Esophagus (tissue), 2 donors: ENCODE measurements around the gene NTN4. TPM values are rescaled to one million over a fixed set of nuclear protein-coding genes. Genes with fewer than 3 reads are reported as not detected.

Experiments
- H3K27ac ChIP-seq, 2 donors: one replicate each; pipeline ENCODE4 v1.5.1; 2013; ENCODE audit warnings: low read depth in 2 of 2, mild to moderate bottlenecking in 2 of 2, inconsistent platforms in 1 of 2, low read length in 1 of 2, moderate library complexity in 1 of 2
- H3K27me3 ChIP-seq, 2 donors: one replicate each; pipeline ENCODE4 v1.6.1; 2013; ENCODE audit warnings: low read length in 2 of 2, control low read depth in 1 of 2, mild to moderate bottlenecking in 1 of 2; ENCODE audit not compliant: insufficient read depth in 2 of 2, control insufficient read depth in 1 of 2
- H3K36me3 ChIP-seq, 2 donors: one replicate each; pipeline ENCODE4 v1.6.1; 2013; ENCODE audit warnings: low read length in 1 of 2; ENCODE audit not compliant: control insufficient read depth in 2 of 2, insufficient read depth in 2 of 2
- H3K4me1 ChIP-seq, 2 donors: one replicate each; pipeline ENCODE4 v1.6.1; 2013; ENCODE audit warnings: low read length in 1 of 2; ENCODE audit not compliant: control insufficient read depth in 2 of 2, insufficient read depth in 2 of 2
- H3K4me3 ChIP-seq, 2 donors: one replicate each; pipeline ENCODE4 v1.5.1; 2013; ENCODE audit warnings: low read length in 2 of 2, mild to moderate bottlenecking in 2 of 2, low read depth in 1 of 2, moderate library complexity in 1 of 2
- H3K9me3 ChIP-seq, 2 donors: one replicate each; pipeline ENCODE4 v1.6.1; 2013; ENCODE audit warnings: mild to moderate bottlenecking in 2 of 2, low read depth in 1 of 2, low read length in 1 of 2, moderate library complexity in 1 of 2; ENCODE audit not compliant: control insufficient read depth in 2 of 2, insufficient read depth in 1 of 2
- WGBS, 2 donors: extraction: QIAGEN DNeasy Blood & Tissue Kit; methylation state at CpG; one replicate each; pipeline ENCODE4 v1.1.7; 2013; 5-methylcytosine and 5-hydroxymethylcytosine counted together
- polyA plus RNA-seq, 2 donors: library from polyadenylated mRNA; stranded (reverse); fragments of 200-250 nt; gene quantifications; one replicate each; pipeline ENCODE4 v1.2.3, GENCODE V29; 2013
- donor health status: healthy with polysubstance abuse.
- donor health status: Bipolar disorder and iron deficiency.

The NTN4 gene
- polyA plus RNA-seq, 2 donors = 3.8 to 6.2 TPM

GRCh38 chr12:95802482-95803270 is 12.1 kb upstream of the NTN4 start:
- no peaks in the 10 kb centered on the region for H3K27me3 ChIP-seq
- H3K4me1 ChIP-seq = no peaks in the 10 kb centered on the region
- 37% methylated on average over 5 of the region's 5 CpGs for WGBS, 2 donors
- H3K4me3 ChIP-seq = no peak overlapping the region
- no peaks in the 10 kb centered on the region for H3K9me3 ChIP-seq
- H3K36me3 ChIP-seq = no peaks in the 10 kb centered on the region
- H3K27ac ChIP-seq = peak overlapping the region in 1 of 2 donors; percentile 4

GRCh38 chr12:95796982-95797289 is 6.4 kb upstream of the NTN4 start:
- 53 to 58% methylated on average over 2 of the region's 2 CpGs for WGBS, 2 donors
- peaks cover 0 to 2% of the 10 kb centered on the region in 2 donors for H3K4me1 ChIP-seq

DNA sequence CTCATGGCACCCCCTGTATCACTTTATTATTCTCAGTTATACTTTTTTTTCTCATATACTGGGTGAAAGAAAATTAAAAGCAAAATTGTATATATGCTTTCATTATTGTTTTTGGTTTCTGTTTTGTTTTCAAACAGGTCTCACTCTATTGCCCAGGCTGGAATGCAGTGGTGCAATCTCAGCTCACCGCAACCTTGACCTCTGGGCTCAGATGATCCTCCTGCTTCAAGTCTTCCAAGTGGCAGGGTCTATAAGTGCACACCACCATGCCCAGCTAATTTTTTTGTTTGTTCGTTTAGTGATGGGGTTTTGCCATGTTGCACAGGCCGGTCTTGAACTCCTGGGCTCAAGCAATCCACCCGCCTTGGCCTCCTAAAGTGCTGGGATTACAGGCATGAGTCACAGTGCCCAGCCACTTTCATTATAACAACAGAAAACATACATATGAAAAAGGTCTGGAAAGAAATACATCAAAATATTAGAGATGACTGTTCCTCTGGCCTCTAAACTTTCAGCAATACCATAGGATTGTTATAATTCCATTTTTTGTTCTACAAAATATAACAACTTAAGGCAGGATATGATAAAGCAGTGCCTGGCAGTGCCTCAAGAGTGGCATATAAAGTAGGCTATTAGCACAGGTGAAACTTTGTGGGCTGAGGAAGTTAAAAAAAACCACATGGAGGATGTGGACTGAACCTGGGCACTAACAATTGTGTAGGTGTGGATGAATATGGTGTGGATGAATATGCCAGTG is 5.8 kb upstream of the NTN4 start:
- 81% methylated on average over 4 of the region's 4 CpGs for WGBS, 2 donors
- H3K9me3 ChIP-seq = no peaks in the 10 kb centered on the region
- H3K36me3 ChIP-seq = no peaks in the 10 kb centered on the region
- H3K4me1 ChIP-seq = peaks cover 0 to 2% of the 10 kb centered on the region in 2 donors
- no peak overlapping the region for H3K4me3 ChIP-seq
- no peaks in the 10 kb centered on the region for H3K27me3 ChIP-seq
- no peak overlapping the region for H3K27ac ChIP-seq

More at GRCh38 chr12:95796982-95797289, 6.4 kb upstream of the NTN4 start:
- Histone ChIP-seq H3K4me3 (no peak overlapping the region), H3K36me3 (no peaks in the 10 kb centered on the region), H3K27ac (no peak overlapping the region), H3K9me3 (no peaks in the 10 kb centered on the region), H3K27me3 (no peaks in the 10 kb centered on the region)

DNA sequence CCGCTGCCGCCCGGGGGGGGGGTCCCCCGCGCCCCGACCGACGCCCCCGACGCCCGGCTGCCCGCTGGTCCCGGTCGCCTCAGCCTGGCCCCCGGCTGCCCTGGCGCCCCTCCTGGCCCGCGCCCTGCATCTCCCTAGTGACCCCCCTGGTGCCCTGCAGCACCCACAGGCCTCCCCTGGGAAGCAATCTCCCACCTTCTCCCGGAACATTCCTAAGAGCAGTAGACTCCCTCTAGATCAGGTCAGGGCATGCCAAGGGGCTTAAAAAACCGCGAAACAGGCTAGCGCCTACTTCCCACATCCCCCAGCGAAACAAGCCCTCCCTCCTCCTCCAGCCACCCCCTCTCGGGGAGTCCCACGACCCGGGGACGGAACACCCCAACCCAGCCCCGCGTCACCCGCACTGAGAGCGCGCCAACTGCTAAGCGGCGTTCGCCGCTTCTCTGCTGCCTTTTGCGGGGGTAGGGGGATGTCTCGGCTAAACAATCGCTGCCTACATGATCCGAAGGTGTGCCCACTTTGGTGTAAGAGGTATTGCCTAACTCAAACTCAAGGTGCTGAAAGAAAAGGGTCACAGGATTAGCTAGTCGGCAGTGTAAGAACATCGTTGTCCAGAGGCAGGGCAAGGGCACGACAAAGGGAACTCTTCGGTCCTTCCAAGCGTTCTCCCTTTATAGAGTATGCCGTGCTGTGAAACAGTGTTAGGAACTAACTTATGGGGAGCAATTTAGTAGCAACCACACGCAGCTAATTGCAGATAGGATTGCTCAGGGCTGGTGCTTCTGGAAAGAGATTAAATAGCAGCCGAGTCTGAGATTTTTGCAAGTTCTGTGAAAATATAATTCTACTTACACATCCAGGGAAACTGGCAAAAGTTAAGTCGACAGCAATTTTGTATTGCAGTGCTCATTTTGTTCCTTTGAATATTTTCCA is 619 bp upstream of the NTN4 start:
- whole genome bisulfite sequencing, 2 donors = 2 to 3% methylated on average over 34 to 49 of the region's 49 CpGs
- peak overlapping the region; percentile 67 to 84 for H3K27ac ChIP-seq
- H3K27me3 ChIP-seq = no peaks in the 10 kb centered on the region
- peaks cover 4 to 14% of the 10 kb centered on the region in 2 donors for H3K4me1 ChIP-seq
- H3K9me3 ChIP-seq = no peaks in the 10 kb centered on the region
- H3K4me3 ChIP-seq = peak overlapping the region; percentile 76 to 84
- no peaks in the 10 kb centered on the region for H3K36me3 ChIP-seq

DNA sequence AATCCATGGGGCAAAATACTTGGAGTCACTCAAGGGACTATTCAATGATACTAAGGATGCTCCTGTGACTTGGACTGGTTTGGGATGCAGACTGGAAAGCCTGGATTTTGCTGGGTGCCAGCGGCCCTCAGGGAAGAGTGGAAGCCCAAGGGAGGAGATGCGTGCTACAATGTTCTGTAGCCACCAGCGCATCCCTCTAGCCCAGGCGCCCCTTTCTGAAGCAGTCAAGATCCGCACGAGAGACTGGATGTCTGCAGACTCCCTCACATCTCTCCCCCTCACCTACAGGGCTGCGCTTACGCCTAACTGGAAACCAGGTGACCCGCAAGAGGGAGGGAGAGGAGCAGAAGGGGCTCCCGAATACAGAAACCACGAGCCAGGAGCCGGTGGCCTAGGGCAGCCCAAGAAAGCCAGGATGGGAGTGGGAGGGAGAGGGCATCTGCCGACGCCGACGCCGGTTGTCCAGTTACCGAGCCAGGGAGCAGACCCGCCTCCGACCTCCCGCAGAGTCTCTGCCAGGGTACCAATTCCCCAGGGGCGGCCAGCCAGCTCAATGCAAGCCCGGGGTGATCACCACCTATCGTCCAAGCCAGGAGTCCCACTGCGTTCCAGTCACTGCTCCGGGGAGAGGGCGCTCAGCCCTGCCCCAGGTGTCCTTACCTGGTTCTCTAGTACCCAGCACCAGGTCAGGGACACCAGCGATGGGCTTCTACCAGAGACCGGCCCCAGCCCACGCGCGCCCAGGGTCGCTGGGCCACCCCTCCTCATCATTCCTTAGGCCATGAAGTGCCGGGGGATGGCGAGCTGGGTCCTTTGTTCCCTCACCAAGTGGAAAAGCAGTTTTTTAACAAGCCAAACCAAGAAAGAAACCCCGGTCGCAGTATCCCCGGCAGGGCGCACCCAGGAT is 1.2 kb downstream of the NTN4 start:
- WGBS, 2 donors = 10 to 14% methylated on average over 39 of the region's 39 CpGs
- H3K27me3 ChIP-seq = no peaks in the 10 kb centered on the region

DNA sequence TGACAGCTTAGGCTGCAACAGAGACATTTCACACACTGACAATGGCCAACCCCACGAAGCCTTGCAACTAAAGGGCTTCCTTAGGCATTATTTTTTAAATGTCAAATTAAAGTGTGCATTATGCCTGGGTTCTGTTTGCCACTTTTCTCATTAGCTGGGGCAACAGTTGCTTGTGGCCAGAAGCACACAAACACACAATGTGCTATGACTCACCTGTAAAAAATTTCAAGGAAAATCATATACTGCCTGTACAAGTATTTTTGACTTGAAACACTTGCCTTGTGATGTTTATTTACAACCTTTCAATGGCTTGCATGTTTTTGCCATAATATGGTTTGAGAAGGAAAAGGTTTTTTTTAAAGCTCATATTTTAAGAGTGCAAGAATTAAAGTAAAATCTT is 1.9 kb downstream of the NTN4 start:
- Histone ChIP-seq H3K4me1 (peaks cover 4 to 11% of the 10 kb centered on the region in 2 donors), H3K36me3 (no peaks in the 10 kb centered on the region), H3K9me3 (no peaks in the 10 kb centered on the region), H3K27me3 (no peaks in the 10 kb centered on the region), H3K27ac (no peak overlapping the region), H3K4me3 (no peak overlapping the region)
- 30 to 52% methylated on average over 1 of the region's 1 CpG for WGBS, 2 donors

More for the DNA sequence above, 1.2 kb downstream of the NTN4 start:
- Histone ChIP-seq H3K4me3 (peak overlapping the region; percentile 76 to 84), H3K9me3 (no peaks in the 10 kb centered on the region), H3K36me3 (no peaks in the 10 kb centered on the region), H3K4me1 (peaks cover 4 to 11% of the 10 kb centered on the region in 2 donors), H3K27ac (peak overlapping the region; percentile 36 to 67)

- Histone ChIP-seq H3K4me1 (peaks cover 4 to 11% of the 10 kb centered on the region in 2 donors), H3K36me3 (no peaks in the 10 kb centered on the region), H3K27me3 (no peaks in the 10 kb centered on the region), H3K9me3 (no peaks in the 10 kb centered on the region), H3K4me3 (no peak overlapping the region), H3K27ac (no peak overlapping the region)
- WGBS, 2 donors = 88 to 89% methylated on average over 12 of the region's 12 CpGs
These were observed 3.2 kb downstream of the NTN4 start for GRCh38 chr12:95787274-95787818.

DNA sequence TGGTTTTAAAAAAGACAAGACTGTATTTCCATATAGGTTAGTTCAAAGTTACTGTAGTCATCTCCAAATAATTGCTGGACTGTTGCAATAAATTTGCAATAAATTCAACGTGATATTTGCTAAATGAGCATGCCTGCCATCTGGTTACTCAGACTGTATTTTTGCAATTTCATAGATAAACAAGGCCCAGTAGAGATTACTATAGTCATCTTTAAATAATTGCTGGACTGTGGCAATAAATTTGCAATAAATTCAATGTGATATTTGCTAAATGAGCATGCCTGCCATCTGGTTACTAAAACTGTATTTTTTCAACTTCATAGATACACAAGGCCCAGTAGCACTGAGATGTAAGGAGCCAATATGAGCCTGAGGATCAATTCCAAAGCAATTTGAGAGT is 5.6 kb downstream of the NTN4 start:
- no peaks in the 10 kb centered on the region for H3K36me3 ChIP-seq
- H3K27me3 ChIP-seq = no peaks in the 10 kb centered on the region
- H3K4me3 ChIP-seq = no peak overlapping the region
- no peaks in the 10 kb centered on the region for H3K9me3 ChIP-seq
- peaks cover 4 to 11% of the 10 kb centered on the region in 2 donors for H3K4me1 ChIP-seq
- WGBS, 2 donors = 36 to 42% methylated on average over 1 of the region's 1 CpG
- no peak overlapping the region for H3K27ac ChIP-seq
